GM21528 (cell line): ENCODE measurements around the gene FAM53A.
"Not testable (repeated sequence)": the region's sequence is repeated elsewhere in the genome, so short reads cannot be mapped to it uniquely, and the experiment has no call there.

ENCODE experiments used
- ATAC-seq: cut with Tn5 transposase; IDR thresholded peaks from one replicate; pipeline ENCODE4 v1.9.1; 2021; ENCODE audit warnings: mild to moderate bottlenecking, moderate library complexity; ENCODE audit not compliant: unreplicated experiment, low FRiP score

Gene FAM53A

GRCh38 chr4:1609901-1610790 lies 74.0 kb downstream of the FAM53A start:
- no peak for ATAC-seq

- ATAC-seq: no peak
Observed at GRCh38 chr4:1608821-1609500, 75.2 kb downstream of the FAM53A start.

- ATAC-seq: no peak
Observed at GRCh38 chr4:1608196-1608820, 75.8 kb downstream of the FAM53A start.

GRCh38 chr4:1607436-1608195 lies 76.5 kb downstream of the FAM53A start:
- ATAC-seq: not testable (repeated sequence)

- ATAC-seq: no peak
Observed at GRCh38 chr4:1604706-1605205, 79.4 kb downstream of the FAM53A start.

GRCh38 chr4:1604181-1604705 lies 79.9 kb downstream of the FAM53A start:
- ATAC-seq: no peak

GRCh38 chr4:1603413-1604135 lies 80.5 kb downstream of the FAM53A start:
- ATAC-seq: no peak

GRCh38 chr4:1602655-1603412 lies 81.3 kb downstream of the FAM53A start:
- ATAC-seq: no peak

GRCh38 chr4:1601852-1602654 lies 82.1 kb downstream of the FAM53A start:
- ATAC-seq: no peak

- no peak for ATAC-seq
Observed at GRCh38 chr4:1601533-1601835, 82.6 kb downstream of the FAM53A start.

- no peak for ATAC-seq
Observed at GRCh38 chr4:1600811-1601532, 83.1 kb downstream of the FAM53A start.

GRCh38 chr4:1600211-1600780 lies 83.8 kb downstream of the FAM53A start:
- ATAC-seq: no peak

- ATAC-seq: no peak
Observed at GRCh38 chr4:1599491-1600210, 84.5 kb downstream of the FAM53A start.

GRCh38 chr4:1599026-1599481 lies 85.1 kb downstream of the FAM53A start:
- ATAC-seq: no peak

GRCh38 chr4:1598206-1599025 lies 85.7 kb downstream of the FAM53A start:
- ATAC-seq: no peak
